ENCODE measurements around the gene CELF1. TPM values are rescaled to one million over a fixed set of nuclear protein-coding genes. Genes with fewer than 3 reads are reported as not detected.

Gene CELF1
- total RNA-seq, 4 donors from 2014 or later, result 69.6 to 151 (median 99.3) TPM

DNA sequence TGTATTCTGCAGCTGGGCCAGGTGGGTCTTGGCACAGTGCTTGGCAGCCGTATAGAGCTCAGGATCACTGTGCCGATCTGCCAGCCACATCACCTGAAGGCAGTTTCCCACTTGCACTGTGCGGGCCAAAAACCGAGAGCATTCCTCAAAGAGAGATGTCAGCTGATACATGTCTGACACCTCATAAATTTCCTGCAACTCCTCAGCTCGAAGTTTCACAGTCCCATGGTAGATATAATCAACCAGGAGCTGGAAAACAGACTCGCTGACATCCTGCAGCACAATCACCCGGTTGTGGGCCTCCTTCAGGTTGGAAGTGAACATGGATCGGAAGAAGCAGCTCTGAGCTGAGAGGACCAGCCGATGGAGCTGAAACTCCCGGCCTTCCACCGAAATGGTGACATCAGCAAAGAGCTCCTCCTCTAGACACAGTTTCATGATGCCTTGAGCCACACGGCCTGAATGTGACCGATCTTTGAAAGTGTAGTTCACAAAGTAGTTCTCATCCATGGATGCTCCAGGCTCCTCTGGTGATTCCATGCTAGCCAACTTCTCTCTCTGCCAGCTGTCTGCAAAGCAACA lies 24.6 kb upstream of the CELF1 start:
- H3K27me3 ChIP-seq, result no peaks in the 10 kb centered on the region
- peaks cover 36 to 57% (median 43%) of the 10 kb centered on the region in 4 donors for H3K4me1 ChIP-seq
- TF ChIP-seq POLR2A (IDR thresholded peaks at IDR 0.05; ENCODE audit: low read depth) (no peak), POLR2AphosphoS5 (IDR thresholded peaks at IDR 0.05) (no peak), EP300 (IDR thresholded peaks at IDR 0.05) (no peak)
- TF ChIP-seq, protein P1, sequence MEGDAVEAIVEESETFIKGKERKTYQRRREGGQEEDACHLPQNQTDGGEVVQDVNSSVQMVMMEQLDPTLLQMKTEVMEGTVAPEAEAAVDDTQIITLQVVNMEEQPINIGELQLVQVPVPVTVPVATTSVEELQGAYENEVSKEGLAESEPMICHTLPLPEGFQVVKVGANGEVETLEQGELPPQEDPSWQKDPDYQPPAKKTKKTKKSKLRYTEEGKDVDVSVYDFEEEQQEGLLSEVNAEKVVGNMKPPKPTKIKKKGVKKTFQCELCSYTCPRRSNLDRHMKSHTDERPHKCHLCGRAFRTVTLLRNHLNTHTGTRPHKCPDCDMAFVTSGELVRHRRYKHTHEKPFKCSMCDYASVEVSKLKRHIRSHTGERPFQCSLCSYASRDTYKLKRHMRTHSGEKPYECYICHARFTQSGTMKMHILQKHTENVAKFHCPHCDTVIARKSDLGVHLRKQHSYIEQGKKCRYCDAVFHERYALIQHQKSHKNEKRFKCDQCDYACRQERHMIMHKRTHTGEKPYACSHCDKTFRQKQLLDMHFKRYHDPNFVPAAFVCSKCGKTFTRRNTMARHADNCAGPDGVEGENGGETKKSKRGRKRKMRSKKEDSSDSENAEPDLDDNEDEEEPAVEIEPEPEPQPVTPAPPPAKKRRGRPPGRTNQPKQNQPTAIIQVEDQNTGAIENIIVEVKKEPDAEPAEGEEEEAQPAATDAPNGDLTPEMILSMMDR (IDR thresholded peaks at IDR 0.05), result no peak
- DNase-seq (ENCODE audit: extremely low spot score), result no peak
- peak overlapping the region; percentile 87 to 92 (median 91) for H3K4me3 ChIP-seq
- no peaks in the 10 kb centered on the region for H3K9me3 ChIP-seq
- intact Hi-C loops (cut with DNase I), result no loop called here
- peaks cover 46 to 67% (median 56%) of the 10 kb centered on the region in 4 donors for H3K36me3 ChIP-seq
- WGBS, result 48% methylated on average over 13 of the region's 13 CpGs
- peak overlapping the region in 3 of 4 donors; percentile 81 to 86 (median 86) for H3K27ac ChIP-seq (replicated peaks in 1 of 4)

DNA sequence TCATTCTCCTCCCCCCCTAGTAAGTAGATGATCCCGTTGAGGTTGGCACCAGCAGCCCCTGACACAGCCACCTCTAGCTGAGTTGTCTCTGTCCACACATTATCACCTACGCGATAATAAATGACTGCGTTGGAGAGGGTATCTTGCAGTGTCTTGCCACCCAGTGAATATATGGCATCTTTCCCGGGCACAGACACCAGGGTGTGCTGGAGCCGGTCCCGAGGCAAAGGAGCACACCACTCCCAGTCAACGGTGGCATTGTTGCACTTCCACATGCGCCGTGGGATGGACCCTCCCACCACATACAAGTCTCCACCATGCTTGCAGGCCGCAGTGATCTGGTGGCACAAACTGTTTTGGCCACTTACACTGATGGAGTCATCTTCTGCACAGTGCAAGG lies 20.4 kb upstream of the CELF1 start:
- no peak for TF ChIP-seq POLR2A (IDR thresholded peaks at IDR 0.05; ENCODE audit: low read depth)
- Histone ChIP-seq H3K27ac (replicated peaks in 1 of 4) (no peak overlapping the region), H3K4me3 (no peak overlapping the region), H3K27me3 (no peaks in the 10 kb centered on the region), H3K36me3 (peaks cover 37 to 83% (median 59%) of the 10 kb centered on the region in 4 donors), H3K4me1 (peaks cover 25 to 39% (median 33%) of the 10 kb centered on the region in 4 donors), H3K9me3 (no peaks in the 10 kb centered on the region)
- WGBS, result 83% methylated on average over 11 of the region's 11 CpGs
- intact Hi-C loops (cut with DNase I), result no loop called here
- no peak for DNase-seq (ENCODE audit: extremely low spot score)

DNA sequence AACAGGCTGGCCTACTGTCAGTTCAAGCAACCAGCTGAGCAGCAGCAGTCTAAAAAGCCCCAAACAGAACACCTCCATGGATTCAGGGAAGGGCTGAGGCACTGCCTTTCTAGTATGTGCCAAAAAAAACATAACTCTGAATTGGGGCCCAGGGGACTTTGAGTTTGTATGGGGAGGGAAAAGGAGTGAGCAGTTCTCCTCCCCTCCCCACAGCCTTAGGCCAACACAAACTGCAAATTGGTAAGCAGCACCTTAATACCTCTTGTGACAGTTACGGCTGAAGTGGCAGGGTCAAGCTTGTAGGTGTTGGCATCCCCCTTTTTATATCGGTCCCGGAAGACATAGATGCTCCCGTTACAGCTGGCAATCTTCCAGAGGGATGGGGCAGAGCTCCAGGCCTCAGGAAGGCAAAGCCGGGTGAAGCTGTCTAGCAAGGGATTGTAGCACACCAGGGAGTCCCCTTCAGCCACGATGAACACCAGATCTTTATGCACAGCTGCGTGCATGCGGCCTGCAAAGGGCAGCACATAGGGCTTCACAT lies 19.9 kb upstream of the CELF1 start:
- no peak for DNase-seq (ENCODE audit: extremely low spot score)
- 32% methylated on average over 8 of the region's 8 CpGs for WGBS
- Histone ChIP-seq H3K4me3 (no peak overlapping the region), H3K4me1 (peaks cover 20 to 34% (median 28%) of the 10 kb centered on the region in 4 donors), H3K27me3 (no peaks in the 10 kb centered on the region), H3K36me3 (peaks cover 37 to 86% (median 59%) of the 10 kb centered on the region in 4 donors), H3K9me3 (no peaks in the 10 kb centered on the region), H3K27ac (replicated peaks in 1 of 4) (no peak overlapping the region)
- TF ChIP-seq POLR2A (IDR thresholded peaks at IDR 0.05; ENCODE audit: low read depth), result no peak
- TF ChIP-seq, protein P1 (IDR thresholded peaks at IDR 0.05), result no peak
- no peak for TF ChIP-seq POLR2AphosphoS5 (IDR thresholded peaks at IDR 0.05)
- no peak for TF ChIP-seq EP300 (IDR thresholded peaks at IDR 0.05)
- intact Hi-C loops (cut with DNase I), result no loop called here

DNA sequence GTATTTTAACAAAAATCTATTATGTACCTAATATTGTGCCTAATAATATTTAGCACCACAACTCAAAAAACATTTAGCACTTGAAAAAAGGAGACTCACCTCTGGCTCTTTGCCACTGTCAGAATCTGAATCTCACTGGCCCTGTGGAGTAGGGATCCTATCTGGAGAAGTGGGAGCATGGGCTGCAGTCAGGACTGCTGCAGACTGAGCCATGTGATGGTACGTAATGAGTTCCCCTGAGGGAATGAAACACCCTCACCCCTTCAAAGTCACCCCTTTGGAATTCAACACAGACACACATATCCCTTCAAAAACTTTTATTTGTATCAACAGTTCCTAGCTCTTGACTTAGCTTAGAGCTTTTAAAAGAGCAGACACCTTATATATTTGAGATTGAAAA lies 19.0 kb upstream of the CELF1 start:
- Histone ChIP-seq H3K4me3 (no peak overlapping the region), H3K36me3 (peaks cover 37 to 79% (median 57%) of the 10 kb centered on the region in 4 donors), H3K9me3 (no peaks in the 10 kb centered on the region), H3K27me3 (no peaks in the 10 kb centered on the region), H3K27ac (replicated peaks in 1 of 4) (no peak overlapping the region), H3K4me1 (peaks cover 18 to 32% (median 22%) of the 10 kb centered on the region in 4 donors)
- no peak for DNase-seq (ENCODE audit: extremely low spot score)
- WGBS, result 58% methylated on average over 1 of the region's 1 CpG
- intact Hi-C loops (cut with DNase I), result no loop called here
- TF ChIP-seq POLR2AphosphoS5 (IDR thresholded peaks at IDR 0.05) (no peak), EP300 (IDR thresholded peaks at IDR 0.05) (no peak), POLR2A (IDR thresholded peaks at IDR 0.05; ENCODE audit: low read depth) (no peak)
- TF ChIP-seq, protein P1 (IDR thresholded peaks at IDR 0.05), result no peak

DNA sequence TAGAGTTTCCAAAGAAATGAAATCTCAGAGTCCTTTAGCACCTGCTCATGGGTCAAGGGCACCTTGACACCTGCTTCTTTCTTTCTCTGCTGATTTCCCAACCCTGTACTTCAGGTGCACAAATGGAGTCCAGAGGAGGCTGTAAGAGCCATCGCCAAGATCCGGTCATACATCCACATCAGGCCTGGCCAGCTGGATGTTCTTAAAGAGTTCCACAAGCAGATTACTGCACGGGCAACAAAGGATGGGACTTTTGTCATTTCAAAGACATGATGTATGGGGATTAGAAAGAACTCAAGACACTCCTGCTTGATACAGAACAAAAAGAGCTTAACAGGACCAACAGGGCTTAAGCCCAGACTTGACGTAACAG lies 18.4 kb upstream of the CELF1 start:
- peaks cover 37 to 79% (median 57%) of the 10 kb centered on the region in 4 donors for H3K36me3 ChIP-seq
- no peak overlapping the region for H3K27ac ChIP-seq (replicated peaks in 1 of 4)
- H3K4me3 ChIP-seq, result no peak overlapping the region
- WGBS, result 83% methylated on average over 4 of the region's 4 CpGs
- H3K27me3 ChIP-seq, result no peaks in the 10 kb centered on the region
- TF ChIP-seq EP300 (IDR thresholded peaks at IDR 0.05) (no peak), POLR2AphosphoS5 (IDR thresholded peaks at IDR 0.05) (no peak), POLR2A (IDR thresholded peaks at IDR 0.05; ENCODE audit: low read depth) (no peak)
- TF ChIP-seq, protein P1 (IDR thresholded peaks at IDR 0.05), result no peak
- H3K4me1 ChIP-seq, result peaks cover 18 to 32% (median 22%) of the 10 kb centered on the region in 4 donors
- DNase-seq (ENCODE audit: extremely low spot score), result no peak
- intact Hi-C loops (cut with DNase I), result no loop called here
- H3K9me3 ChIP-seq, result no peaks in the 10 kb centered on the region

Measured in esophagus muscularis mucosa (tissue), 4 donors.